AG09319 (cell line): Measurements from ENCODE around the gene KPNA4.
"Not testable (repeated sequence)": the region's sequence is repeated elsewhere in the genome, so short reads cannot be mapped to it uniquely, and the experiment has no call there.

Experiments used
- DNase-seq: peaks from one replicate; pipeline ENCODE4 v3.0.0-alpha.2; 2010; ENCODE audit warnings: low read depth; ENCODE audit errors: extremely low read depth
- CTCF ChIP-seq: IDR thresholded peaks from 2 replicates; pipeline ENCODE4 v1.5.1; 2011; ENCODE audit warnings: low read depth, mild to moderate bottlenecking, inconsistent platforms, low read length, moderate library complexity

Gene KPNA4

DNA sequence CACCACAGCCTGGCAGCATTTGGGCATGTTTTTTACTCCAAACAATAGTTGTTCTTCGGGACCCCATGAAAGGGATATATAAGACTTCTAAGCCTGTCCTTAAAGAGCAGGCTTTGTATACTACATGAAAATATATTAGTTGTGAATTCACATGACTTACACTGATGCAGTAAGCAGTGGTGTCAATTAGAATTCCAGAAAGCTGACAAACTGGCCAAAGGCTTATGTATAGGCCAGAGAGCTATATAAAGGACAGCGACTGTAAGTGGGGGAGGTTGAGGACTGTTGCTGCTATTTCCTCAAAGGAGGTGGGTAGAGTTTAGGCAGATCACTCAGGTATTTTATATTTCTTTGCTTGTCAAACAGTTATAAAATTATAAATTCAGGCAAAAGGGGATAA lies 24.8 kb downstream of the KPNA4 start:
- no peak for DNase-seq
- no peak for TF ChIP-seq CTCF

GRCh38 chr3:160538895-160539294 lies 26.5 kb downstream of the KPNA4 start:
- DNase-seq = no peak
- no peak for TF ChIP-seq CTCF

DNA sequence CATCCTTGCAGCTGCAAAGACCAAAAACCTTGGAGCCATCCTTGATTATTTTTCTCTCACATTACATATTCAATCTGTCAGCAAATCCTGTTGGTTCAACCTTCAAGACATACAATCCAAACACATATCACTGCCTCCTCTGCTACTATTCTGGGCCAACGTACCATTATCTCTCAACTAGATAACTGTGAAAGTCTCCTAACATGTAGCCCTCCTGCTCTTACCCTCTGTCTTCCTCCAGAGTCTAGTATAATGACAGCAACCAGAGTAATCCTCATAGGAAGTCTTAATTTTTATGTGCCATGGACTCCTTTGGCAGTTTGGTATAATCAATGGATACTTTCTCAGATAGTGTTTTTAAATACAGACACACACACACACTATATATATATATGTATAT lies 27.6 kb downstream of the KPNA4 start:
- no peak for TF ChIP-seq CTCF
- DNase-seq = no peak

- DNase-seq = no peak
- TF ChIP-seq CTCF = no peak
Measured at GRCh38 chr3:160532371-160532770, 33.0 kb downstream of the KPNA4 start.

GRCh38 chr3:160531311-160531710 lies 34.1 kb downstream of the KPNA4 start:
- no peak for TF ChIP-seq CTCF

GRCh38 chr3:160516391-160516790 lies 49.0 kb downstream of the KPNA4 start:
- DNase-seq = not testable (repeated sequence)

More at GRCh38 chr3:160531311-160531710, 34.1 kb downstream of the KPNA4 start:
- no peak for DNase-seq

GRCh38 chr3:160501325-160501724 lies 64.0 kb downstream of the KPNA4 start:
- no peak for TF ChIP-seq CTCF
- no peak for DNase-seq

DNA sequence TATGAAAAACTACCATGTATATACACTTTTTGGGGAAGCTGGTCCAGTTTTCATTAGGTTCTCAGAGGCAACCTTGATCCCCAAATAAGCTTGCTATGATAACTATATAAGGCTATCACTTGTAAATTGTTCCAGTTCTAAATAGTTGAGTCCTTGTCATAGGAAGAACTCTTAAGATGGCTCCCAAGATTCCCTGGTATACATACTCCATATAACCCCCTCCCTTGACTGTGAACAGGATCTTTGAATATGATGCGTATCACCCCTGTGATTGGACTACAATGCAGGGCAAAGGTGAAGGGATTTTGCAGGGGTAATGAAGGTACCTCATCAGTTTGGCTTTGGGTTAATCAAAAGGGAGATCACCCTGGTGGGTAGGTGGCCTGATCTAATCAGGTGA lies 67.2 kb downstream of the KPNA4 start:
- no peak for TF ChIP-seq CTCF
- no peak for DNase-seq
